HG03342 (cell line): Measurements from ENCODE around the gene PLEKHS1.

Experiments used
- ATAC-seq: cut with Tn5 transposase; IDR thresholded peaks from one replicate; pipeline ENCODE4 v1.9.1; 2021; ENCODE audit warnings: mild to moderate bottlenecking, moderate library complexity; ENCODE audit not compliant: unreplicated experiment

Gene PLEKHS1

DNA sequence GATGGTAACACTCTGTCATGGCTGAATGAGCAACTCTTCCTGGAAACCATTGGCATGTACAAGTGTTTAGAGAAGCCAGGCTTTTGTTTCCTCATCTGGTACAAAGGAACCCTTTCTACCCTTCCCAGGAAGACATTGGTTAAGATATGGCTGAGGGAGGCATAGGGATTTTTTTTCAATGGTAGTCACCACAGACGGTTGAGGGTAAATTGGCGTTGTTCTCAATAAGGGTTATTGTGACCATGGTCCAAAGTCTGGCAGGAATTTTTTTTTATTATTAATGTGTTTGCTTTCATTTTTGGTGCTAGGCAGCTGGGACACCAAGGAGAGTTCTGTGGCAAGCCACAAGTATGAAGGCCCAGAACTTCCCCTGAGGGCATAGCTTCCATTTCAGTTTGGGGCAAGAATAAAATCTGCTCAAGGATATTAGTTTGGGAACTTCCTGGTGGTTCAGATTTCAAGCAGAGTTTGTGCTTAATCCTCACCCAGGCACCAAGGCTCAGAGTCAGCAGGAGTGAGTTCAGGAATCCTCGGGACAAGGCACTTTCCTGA, at the start of gene PLEKHS1:
Gene PLEKHS1 (plus strand): TSS at position 502 of the 552 bp plus-strand sequence. CDS start 3,596 bp downstream, outside the sequence.
- ATAC-seq, result no peak

DNA sequence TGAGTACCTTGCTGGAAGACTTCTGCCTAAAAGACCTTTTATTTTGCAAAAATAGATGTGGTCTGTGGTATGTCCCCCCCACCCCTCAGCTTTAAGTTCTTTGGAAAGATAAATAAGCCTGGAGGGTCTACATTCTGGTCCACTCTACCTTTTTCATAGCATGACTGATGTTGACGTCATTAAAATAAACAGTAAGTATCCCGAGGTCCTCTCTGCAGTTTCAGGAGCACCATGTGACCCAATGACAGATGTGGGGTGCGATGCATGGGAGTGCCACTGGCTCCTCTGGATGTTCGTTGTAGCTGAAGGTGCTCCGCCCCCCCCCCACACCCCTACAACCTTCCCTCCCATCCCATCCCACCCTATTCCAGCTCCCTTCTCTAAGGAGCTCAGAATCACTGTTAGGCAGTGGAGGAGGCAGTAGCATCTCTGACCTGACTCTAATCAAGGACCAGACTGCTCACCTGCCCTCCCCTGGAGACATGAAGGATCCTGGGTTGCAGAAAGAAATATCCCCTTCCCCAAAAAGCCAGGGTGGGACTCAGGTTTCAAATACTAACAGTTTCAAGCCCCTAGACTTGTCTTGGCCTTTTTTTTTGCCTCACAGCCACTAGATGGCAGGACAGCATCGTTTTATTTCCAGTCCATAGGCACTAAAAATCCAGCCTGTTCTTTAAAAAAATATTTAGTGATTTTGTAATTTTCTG, 46.7 kb upstream of the PLEKHS1 start:
- no peak for ATAC-seq

DNA sequence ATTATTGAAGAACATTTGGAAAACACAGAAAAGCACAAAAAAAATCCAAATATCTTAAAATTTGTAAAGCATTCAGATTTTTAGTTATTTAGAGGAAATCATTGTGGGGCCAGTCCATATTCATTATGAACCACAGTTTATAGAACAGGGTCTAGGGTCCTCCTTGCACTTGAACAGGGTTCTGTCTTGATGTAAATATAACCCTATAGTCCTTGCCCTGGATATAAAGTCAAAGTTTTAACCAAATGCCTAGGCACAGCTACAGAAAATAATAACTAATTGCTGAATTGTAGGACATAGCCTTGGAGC, 46.2 kb upstream of the PLEKHS1 start:
- no peak for ATAC-seq

- ATAC-seq, result no peak
Observed at GRCh38 chr10:113706623-113707022, 44.9 kb upstream of the PLEKHS1 start.

DNA sequence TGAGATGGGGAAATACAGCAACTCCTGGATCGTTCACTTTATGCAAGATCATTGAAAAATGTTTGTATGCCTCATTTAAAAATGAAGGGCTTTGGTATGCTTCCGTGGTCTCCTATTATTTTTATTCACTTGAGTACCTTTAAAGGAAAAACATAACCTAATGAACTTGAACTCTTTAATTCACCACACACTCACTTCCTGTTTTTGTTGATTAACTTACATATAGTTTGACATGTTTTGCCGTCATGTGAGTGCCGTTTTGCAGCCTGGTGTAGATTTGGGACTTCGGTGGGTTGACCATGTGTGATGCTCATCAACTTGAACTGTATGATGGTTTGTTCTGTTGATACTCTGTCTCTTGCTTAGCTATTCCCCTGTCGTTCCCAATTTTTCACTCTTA, 42.8 kb upstream of the PLEKHS1 start:
- ATAC-seq, result no peak

- ATAC-seq, result no peak
Observed at GRCh38 chr10:113709221-113709838, 42.2 kb upstream of the PLEKHS1 start.

DNA sequence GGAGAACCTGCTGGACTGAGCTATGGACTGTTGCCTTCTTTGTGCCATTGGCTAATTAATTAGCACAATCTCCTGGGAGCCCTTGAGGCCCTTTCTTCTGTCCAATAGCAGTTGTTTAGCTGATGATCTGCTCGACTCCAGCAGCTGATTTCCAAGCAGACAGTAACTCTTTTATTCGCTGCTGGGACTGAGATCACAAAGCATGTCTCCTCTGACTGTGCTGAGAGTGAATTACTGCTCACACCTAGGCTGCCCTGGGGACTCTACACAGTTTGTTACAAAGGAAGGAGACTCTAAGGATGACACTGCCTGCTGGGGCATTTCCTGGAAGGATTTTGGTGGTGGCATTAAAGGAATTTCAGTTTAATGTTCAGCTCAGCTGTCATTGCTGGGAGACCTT, 40.3 kb upstream of the PLEKHS1 start:
- ATAC-seq, result no peak

GRCh38 chr10:113712024-113712423, 39.5 kb upstream of the PLEKHS1 start:
- no peak for ATAC-seq

GRCh38 chr10:113712755-113713639, 38.5 kb upstream of the PLEKHS1 start:
- no peak for ATAC-seq

GRCh38 chr10:113713640-113713982, 37.9 kb upstream of the PLEKHS1 start:
- no peak for ATAC-seq

- no peak for ATAC-seq
Observed at GRCh38 chr10:113716109-113716910, 35.2 kb upstream of the PLEKHS1 start.

GRCh38 chr10:113718969-113719822, 32.3 kb upstream of the PLEKHS1 start:
- ATAC-seq, result no peak

GRCh38 chr10:113720386-113720785, 31.1 kb upstream of the PLEKHS1 start:
- ATAC-seq, result no peak

GRCh38 chr10:113732160-113732881, 19.2 kb upstream of the PLEKHS1 start:
- ATAC-seq, result no peak

GRCh38 chr10:113732966-113733365, 18.5 kb upstream of the PLEKHS1 start:
- no peak for ATAC-seq

- ATAC-seq, result no peak
Observed at GRCh38 chr10:113733635-113734034, 17.8 kb upstream of the PLEKHS1 start.

- no peak for ATAC-seq
Observed at GRCh38 chr10:113735913-113736312, 15.6 kb upstream of the PLEKHS1 start.

GRCh38 chr10:113736576-113736975, 14.9 kb upstream of the PLEKHS1 start:
- ATAC-seq, result no peak

DNA sequence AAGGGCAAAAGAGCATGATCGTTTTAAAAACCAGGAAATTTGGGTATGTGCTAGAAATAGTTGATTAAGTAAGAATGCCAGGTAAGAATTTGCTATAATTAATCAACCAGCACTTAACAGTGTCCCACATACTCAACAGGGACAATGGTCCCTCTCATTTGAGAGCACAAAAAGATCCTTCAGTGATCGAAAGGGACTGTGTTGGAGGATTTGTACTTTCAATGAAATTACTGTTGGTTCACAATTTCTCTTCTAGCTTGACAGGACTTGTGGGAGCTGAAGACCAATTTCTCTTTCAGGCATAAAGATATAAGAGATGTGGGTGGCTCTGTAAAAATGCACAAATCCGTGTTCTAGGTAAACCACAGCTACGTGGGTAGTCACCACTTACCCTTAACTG, 12.5 kb upstream of the PLEKHS1 start:
- ATAC-seq, result no peak
